Stimulated activated CD4-positive, alpha-beta T cell treated with anti-CD3 and anti-CD28 coated beads, Interleukin-4, amount 100 ng/mL, for 48 hours (primary cell): ENCODE results near the gene DDX49.

Experiments used
- DNase-seq, 2 donors: peaks; one replicate each; pipeline ENCODE4 v3.0.0-alpha.2; 2020; ENCODE audit warnings: low read depth in 2 of 2

Gene DDX49

DNA sequence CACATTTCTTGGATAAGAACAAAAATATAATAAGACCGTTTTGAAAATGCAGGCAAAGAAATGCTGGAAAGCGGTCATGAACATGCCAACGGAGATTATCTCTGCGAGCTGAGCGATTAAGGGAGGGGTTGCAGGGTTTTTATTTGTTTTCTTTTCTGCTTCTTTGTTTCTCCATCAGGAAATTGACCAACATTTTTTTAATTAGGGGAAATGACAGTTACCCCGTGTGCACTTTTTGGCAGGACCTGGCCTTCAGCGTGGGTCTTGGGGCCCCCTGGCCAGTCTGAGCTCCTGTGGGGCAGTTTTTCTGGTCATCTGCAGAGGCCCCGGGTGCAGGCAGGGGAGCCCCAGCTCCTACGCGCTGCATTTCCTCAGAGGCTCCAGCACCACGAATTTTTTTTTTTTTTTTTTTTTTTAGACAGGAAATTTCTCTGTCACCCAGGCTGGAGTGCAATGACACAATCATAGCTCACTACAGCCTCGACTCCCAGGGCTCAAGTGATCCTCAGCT, 52.8 kb downstream of the DDX49 start:
- DNase-seq, result no peak

DNA sequence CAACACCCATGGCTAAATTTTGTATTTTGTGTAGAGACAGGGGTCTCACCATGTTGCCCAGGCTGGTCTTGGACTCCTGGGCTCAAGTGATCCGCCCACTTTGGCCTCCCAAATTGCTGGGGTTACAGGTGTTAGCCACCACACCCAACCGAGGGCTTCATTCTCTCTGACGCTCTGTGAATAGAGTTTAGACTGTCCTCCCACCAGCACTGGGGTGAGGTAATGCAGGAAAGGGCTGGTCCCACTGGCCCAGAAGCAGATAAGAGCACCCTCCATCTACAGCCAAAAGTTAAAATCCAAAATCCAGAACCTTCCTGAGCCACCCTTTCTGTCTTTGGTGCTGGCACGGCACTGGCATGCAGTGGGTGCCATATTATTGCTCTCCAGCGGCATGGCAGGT, 53.3 kb downstream of the DDX49 start:
- DNase-seq, result no peak

DNA sequence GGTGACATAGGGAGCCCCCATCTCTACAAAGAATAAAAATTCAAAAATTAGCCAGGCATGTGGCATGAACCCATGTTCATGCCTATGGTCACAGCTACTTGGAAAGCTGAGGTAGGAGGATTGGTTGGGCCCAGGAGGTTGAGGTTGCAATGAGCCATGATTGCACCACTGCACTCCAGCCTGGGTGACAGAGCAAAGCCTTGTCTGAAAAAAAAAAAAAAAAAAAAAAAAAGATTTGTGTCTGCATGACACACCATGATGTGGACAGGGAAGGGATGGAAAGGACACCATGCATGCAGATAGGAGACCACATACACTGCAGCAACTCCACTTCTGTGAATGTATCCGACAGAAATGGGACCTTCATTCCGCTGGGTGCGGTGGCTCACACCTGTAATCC, 55.5 kb downstream of the DDX49 start:
- DNase-seq, result no peak

DNA sequence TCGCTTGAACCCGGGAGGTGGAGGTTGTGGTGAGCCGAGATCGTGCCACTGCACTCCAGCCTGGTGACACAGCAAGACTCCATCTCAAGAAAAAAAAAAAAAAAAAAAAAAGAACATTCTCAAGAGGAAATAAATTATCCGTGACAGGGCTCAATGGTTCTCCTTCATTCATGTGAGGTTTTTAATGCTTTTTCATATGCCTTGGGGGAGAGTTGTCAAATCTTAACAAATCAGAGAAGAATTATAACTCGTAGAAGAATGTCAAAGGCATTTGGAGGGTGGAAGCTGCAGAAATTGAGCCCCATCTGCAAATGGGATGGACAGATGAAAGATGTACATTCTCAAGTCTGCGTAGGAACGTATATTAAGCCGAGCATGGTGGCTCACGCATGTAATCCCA, 56.4 kb downstream of the DDX49 start:
- no peak for DNase-seq
